Stimulated activated memory B cell treated with anti-CD40 and anti-IgM and Interleukin-4, amounts not matched to agents 10 μg/mL and 1 μg/mL and 100 μg/mL, for 72 hours (primary cell): ENCODE results near the gene GRIN1.
"Not testable (repeated sequence)": the region's sequence is repeated elsewhere in the genome, so short reads cannot be mapped to it uniquely, and the experiment has no call there.

Experiments
- ATAC-seq: fragments of 150-1000 bp; cut with Tn5 transposase; 2 replicates; pipeline ENCODE4 v1.10.0; 2021
- H3K27ac Mint-ChIP-seq: one replicate; pipeline ENCODE4 v1.8.0; 2022; ENCODE audit warnings: mild to moderate bottlenecking, mixed read lengths
- H3K27me3 Mint-ChIP-seq: one replicate; pipeline ENCODE4 v1.8.0; 2022; ENCODE audit warnings: mixed read lengths
- H3K36me3 Mint-ChIP-seq: one replicate; pipeline ENCODE4 v1.8.0; 2022; ENCODE audit warnings: mixed read lengths
- H3K4me1 Mint-ChIP-seq: one replicate; pipeline ENCODE4 v1.8.0; 2022; ENCODE audit warnings: mixed read lengths
- H3K4me3 Mint-ChIP-seq: one replicate; pipeline ENCODE4 v1.8.0; 2022; ENCODE audit warnings: mild to moderate bottlenecking, moderate library complexity, mixed read lengths
- H3K9me3 Mint-ChIP-seq: one replicate; pipeline ENCODE4 v1.8.0; 2022; ENCODE audit warnings: mixed read lengths

GRIN1 gene

GRCh38 chr9:137118092-137118603 lies 20.8 kb upstream of the GRIN1 start:
- not testable (repeated sequence) for H3K9me3 Mint-ChIP-seq, H3K27me3 Mint-ChIP-seq, H3K27ac Mint-ChIP-seq, ATAC-seq, H3K4me3 Mint-ChIP-seq, H3K36me3 Mint-ChIP-seq
- peaks cover 35% of the 10 kb centered on the region for H3K4me1 Mint-ChIP-seq

- ATAC-seq: peak; percentile 73
- not testable (repeated sequence) for H3K36me3 Mint-ChIP-seq, H3K9me3 Mint-ChIP-seq, H3K27me3 Mint-ChIP-seq
- Mint-ChIP-seq H3K4me3 (peak overlapping the region; percentile 74), H3K4me1 (peaks cover 48% of the 10 kb centered on the region), H3K27ac (peak overlapping the region; percentile 83)
Observed at GRCh38 chr9:137121927-137122795, 16.8 kb upstream of the GRIN1 start.

DNA sequence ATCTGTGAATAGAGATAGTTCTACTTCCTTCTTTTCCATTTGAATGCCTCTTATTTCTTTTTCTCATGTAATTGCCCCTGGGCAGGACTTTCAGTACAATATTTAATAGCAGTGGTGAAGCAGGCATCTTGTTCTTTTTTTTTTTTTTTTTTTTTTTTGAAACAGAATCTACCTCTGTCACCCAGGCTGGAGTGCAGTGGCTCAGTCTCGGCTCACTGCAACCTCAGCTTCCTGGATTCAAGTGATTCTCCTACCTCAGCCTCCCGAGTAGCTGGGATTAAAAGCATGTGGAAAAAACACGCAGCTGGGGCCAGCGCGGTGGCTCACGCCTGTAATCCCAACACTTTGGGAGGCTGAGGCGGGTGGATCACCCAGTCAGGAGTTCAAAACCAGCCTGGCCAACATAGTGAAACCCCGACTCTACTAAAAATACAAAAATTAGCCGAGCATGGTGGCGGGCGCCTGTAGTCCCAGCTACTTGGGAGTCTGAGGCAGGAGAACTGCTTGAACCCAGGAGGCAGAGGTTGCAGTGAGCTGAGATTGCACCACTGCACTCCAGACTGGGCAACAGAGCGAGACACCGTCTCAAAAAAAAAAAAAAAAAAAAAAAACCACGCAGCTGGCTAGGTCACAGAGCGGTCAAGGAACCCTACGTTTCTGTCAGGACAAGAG lies 16.0 kb upstream of the GRIN1 start:
- H3K27ac Mint-ChIP-seq: peak overlapping the region; percentile 83
- H3K4me1 Mint-ChIP-seq: peaks cover 54% of the 10 kb centered on the region
- peak; percentile 43 for ATAC-seq

GRCh38 chr9:137123468-137123837 lies 15.5 kb upstream of the GRIN1 start:
- Mint-ChIP-seq H3K4me3 (peak overlapping the region; percentile 36), H3K36me3 (peaks cover 5% of the 10 kb centered on the region), H3K27me3 (no peaks in the 10 kb centered on the region), H3K27ac (peak overlapping the region; percentile 83), H3K4me1 (peaks cover 59% of the 10 kb centered on the region), H3K9me3 (no peaks in the 10 kb centered on the region)
- ATAC-seq: no peak

More for the DNA sequence above, 16.0 kb upstream of the GRIN1 start:
- not testable (repeated sequence) for H3K9me3 Mint-ChIP-seq, H3K36me3 Mint-ChIP-seq, H3K27me3 Mint-ChIP-seq
- H3K4me3 Mint-ChIP-seq: peak overlapping the region; percentile 74

DNA sequence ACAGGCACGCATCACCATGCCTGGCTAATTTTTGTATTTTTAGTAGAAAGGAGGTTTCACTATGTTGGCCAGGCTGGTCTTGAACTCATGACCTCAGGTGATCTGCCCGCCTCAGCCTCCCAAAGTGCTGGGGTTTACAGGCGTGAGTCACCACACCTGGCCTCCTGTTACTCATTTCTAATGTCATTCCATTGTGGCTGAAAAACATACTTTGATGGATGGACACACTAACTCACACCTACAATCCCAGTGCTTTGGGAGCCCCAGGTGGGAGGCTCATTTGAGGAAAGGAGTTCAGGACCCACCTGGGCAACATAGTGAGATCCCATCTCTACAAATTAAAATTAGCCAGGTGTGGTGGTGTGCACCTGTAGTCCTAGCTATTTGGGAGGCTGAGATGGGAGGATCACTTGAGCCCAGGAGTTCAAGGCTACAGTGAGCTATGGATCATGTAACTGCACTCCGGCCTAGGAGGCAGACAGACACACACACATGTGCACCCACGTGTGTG lies 14.9 kb upstream of the GRIN1 start:
- peak overlapping the region; percentile 83 for H3K27ac Mint-ChIP-seq
- not testable (repeated sequence) for ATAC-seq, H3K9me3 Mint-ChIP-seq, H3K36me3 Mint-ChIP-seq, H3K27me3 Mint-ChIP-seq
- peak overlapping the region; percentile 36 for H3K4me3 Mint-ChIP-seq
- H3K4me1 Mint-ChIP-seq: peaks cover 60% of the 10 kb centered on the region

DNA sequence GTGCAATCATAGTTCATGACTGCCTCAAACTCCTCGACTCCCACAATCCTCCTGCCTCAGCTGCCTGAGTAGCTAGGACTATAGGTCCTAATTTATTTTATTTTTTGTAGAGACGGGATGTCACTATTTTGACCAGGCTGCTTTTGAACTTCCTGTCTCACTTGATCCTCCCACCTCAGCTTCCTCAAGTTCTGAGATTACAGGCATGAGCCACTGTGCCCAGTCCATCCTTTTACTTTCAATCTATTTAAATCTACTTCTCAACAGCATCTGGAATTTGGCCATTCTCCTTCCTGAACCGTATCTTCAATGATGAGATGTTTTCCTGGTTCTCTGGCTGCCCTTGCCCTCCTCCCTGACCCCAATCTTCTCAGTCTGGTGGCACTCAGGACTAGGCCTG lies 12.2 kb upstream of the GRIN1 start:
- H3K27me3 Mint-ChIP-seq: no peaks in the 10 kb centered on the region
- ATAC-seq: no peak
- peak overlapping the region; percentile 87 for H3K27ac Mint-ChIP-seq
- H3K9me3 Mint-ChIP-seq: no peaks in the 10 kb centered on the region
- H3K4me1 Mint-ChIP-seq: peaks cover 52% of the 10 kb centered on the region
- H3K36me3 Mint-ChIP-seq: peaks cover 5% of the 10 kb centered on the region
- peak overlapping the region; percentile 93 for H3K4me3 Mint-ChIP-seq

DNA sequence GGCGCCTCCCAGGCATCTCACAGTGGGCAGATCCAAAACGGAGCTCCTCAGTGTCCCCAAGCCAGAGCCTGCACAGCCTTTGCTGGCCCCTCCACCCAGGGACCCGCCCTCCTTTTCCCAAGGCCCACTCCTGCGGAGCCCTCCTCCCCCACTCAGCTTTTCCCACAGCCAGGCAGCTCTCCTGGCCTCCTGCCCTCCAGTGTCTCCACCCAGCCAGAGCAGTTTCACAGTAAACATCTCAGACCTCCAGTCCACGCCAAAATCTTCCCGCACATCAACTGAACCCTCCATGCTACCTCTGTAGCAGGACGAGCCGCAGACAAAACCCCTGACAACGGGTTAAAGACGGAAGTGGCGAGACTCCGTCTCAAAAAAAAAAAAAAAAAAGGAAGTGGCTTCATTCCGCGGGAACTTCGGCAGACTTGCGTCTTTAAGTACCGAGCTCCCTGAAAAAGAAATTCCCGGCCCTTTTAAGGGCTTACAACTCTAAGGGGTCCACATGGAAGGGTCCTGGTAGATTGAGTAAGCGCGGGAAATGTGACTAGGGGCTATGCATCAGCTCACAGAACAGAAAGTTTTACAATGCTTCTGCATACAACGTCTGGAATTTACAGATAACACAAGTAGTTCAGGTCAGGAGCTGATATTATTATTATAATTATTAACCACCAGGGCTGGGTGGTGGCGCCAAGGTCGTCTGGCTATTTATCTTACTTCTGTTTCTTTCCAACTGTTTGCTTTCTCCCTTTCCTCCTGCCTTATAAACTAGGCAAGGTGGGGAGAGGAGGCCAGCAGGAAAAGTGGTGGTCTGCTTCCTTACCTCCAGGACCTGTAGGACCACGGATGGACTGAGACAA lies 11.4 kb upstream of the GRIN1 start:
- Mint-ChIP-seq H3K4me3 (peak overlapping the region; percentile 93), H3K4me1 (peaks cover 44% of the 10 kb centered on the region), H3K27me3 (no peaks in the 10 kb centered on the region), H3K27ac (peak overlapping the region; percentile 87), H3K9me3 (no peaks in the 10 kb centered on the region), H3K36me3 (peaks cover 5% of the 10 kb centered on the region)
- no peak for ATAC-seq

- H3K27me3 Mint-ChIP-seq: no peaks in the 10 kb centered on the region
- peaks cover 38% of the 10 kb centered on the region for H3K4me1 Mint-ChIP-seq
- peaks cover 5% of the 10 kb centered on the region for H3K36me3 Mint-ChIP-seq
- no peak for ATAC-seq
- peak overlapping the region; percentile 87 for H3K27ac Mint-ChIP-seq
- peak overlapping the region; percentile 85 for H3K4me3 Mint-ChIP-seq
- no peaks in the 10 kb centered on the region for H3K9me3 Mint-ChIP-seq
Observed at GRCh38 chr9:137128158-137128861, 10.6 kb upstream of the GRIN1 start.

- ATAC-seq: peak; percentile 14
Observed at GRCh38 chr9:137128862-137129455, 10.0 kb upstream of the GRIN1 start.

GRCh38 chr9:137129456-137130175 lies 9.3 kb upstream of the GRIN1 start:
- peak; percentile 99 for ATAC-seq
- Mint-ChIP-seq H3K4me1 (peaks cover 32% of the 10 kb centered on the region), H3K27me3 (peaks cover 3% of the 10 kb centered on the region), H3K27ac (peak overlapping the region; percentile 87), H3K4me3 (peak overlapping the region; percentile 85), H3K36me3 (peaks cover 5% of the 10 kb centered on the region), H3K9me3 (no peaks in the 10 kb centered on the region)

More at GRCh38 chr9:137128862-137129455, 10.0 kb upstream of the GRIN1 start:
- no peaks in the 10 kb centered on the region for H3K27me3 Mint-ChIP-seq
- H3K27ac Mint-ChIP-seq: peak overlapping the region; percentile 87
- H3K9me3 Mint-ChIP-seq: no peaks in the 10 kb centered on the region
- H3K4me3 Mint-ChIP-seq: peak overlapping the region; percentile 85
- H3K4me1 Mint-ChIP-seq: peaks cover 32% of the 10 kb centered on the region
- peaks cover 5% of the 10 kb centered on the region for H3K36me3 Mint-ChIP-seq

DNA sequence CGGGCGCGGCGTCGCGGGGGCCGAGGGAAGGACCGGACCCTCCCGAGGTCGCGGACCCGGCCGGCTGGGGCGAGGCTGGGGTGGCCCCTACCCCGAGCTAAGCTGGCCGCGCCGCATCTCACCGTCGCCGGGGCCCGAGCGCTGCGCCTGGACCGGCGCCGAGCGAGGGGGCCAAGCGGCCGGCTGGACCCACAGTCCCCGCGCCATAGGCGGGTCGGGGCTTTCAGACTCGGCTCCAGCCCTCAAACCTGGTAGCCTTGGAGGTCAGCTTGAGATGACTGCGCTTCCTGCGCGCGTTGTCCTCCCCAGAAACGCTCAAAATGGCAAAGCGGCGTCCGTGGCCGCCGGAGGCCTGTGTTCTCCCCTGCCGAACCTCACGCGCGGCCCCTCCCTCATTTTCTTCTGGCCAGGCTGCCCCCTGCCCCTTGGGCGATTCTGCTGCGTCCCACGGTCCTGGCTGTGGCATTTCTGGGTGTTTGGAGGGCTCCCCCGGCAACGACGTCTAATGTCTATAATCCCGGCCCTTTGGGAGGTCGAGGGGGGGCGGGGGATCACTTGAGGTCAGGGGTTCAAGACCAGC lies 8.7 kb upstream of the GRIN1 start:
- H3K4me3 Mint-ChIP-seq: peak overlapping the region; percentile 84
- no peaks in the 10 kb centered on the region for H3K9me3 Mint-ChIP-seq
- peaks cover 32% of the 10 kb centered on the region for H3K4me1 Mint-ChIP-seq
- H3K27me3 Mint-ChIP-seq: peaks cover 10% of the 10 kb centered on the region
- no peak overlapping the region for H3K27ac Mint-ChIP-seq
- H3K36me3 Mint-ChIP-seq: peaks cover 5% of the 10 kb centered on the region
- peak; percentile 31 for ATAC-seq

DNA sequence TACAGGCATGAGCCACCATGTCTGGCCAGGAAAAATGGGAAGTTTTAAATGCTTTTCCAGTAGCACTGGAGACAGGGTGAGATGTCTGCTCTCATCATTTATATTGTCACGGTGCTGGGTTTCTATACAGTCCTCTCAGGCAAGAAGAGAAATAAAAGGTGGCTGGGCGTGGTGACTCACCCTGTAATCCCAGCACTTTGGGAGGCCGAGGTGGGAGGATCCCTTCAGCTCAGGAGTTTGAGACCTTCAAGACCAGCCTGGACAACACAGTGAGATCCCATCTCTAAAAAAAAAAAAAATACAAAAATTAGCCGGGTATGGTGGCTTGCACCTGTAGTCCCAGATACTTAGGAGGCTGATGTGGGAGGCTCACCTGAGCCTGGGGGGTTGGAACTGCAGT lies 4.8 kb upstream of the GRIN1 start:
- peaks cover 46% of the 10 kb centered on the region for H3K27me3 Mint-ChIP-seq
- ATAC-seq: no peak
- no peaks in the 10 kb centered on the region for H3K9me3 Mint-ChIP-seq
- H3K27ac Mint-ChIP-seq: no peak overlapping the region
- H3K4me3 Mint-ChIP-seq: no peak overlapping the region
- H3K36me3 Mint-ChIP-seq: no peaks in the 10 kb centered on the region
- H3K4me1 Mint-ChIP-seq: peaks cover 12% of the 10 kb centered on the region

- not testable (repeated sequence) for ATAC-seq, H3K4me3 Mint-ChIP-seq, H3K27ac Mint-ChIP-seq, H3K36me3 Mint-ChIP-seq, H3K9me3 Mint-ChIP-seq
- peaks cover 18% of the 10 kb centered on the region for H3K4me1 Mint-ChIP-seq
- peaks cover 56% of the 10 kb centered on the region for H3K27me3 Mint-ChIP-seq
Observed at GRCh38 chr9:137135154-137135553, 3.8 kb upstream of the GRIN1 start.
